GM21423 (cell line): ENCODE data around the gene SLC35G6.
"Not testable (repeated sequence)": the region's sequence is repeated elsewhere in the genome, so short reads cannot be mapped to it uniquely, and the experiment has no call there.

Source experiments
- ATAC-seq: cut with Tn5 transposase; IDR thresholded peaks from one replicate; pipeline ENCODE4 v1.9.1; 2021; ENCODE audit warnings: mild to moderate bottlenecking, moderate library complexity; ENCODE audit not compliant: unreplicated experiment

SLC35G6 gene

DNA sequence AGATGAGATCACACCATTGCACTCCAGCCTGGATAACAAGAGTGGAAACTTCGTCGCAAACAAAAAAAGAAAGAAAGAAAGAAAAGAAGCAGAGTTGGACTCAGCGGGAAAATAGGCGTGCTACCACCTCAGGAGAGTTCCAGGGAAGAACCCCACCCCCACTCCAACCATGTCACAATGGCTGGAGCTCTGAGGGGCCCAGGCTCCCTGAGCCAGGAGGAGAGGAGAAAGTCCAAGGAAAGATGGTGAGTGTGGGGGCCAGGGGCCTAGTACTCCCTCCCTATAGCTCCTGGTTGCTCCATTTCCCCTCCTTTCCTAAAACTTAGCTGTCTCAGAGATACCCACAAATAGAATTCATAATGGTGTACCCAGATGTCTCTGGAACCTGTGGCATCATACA, at the start of gene SLC35G6:
TSS of gene SLC35G6 (plus strand) at position 172 of the 400 bp plus-strand sequence. CDS start at position 243, 71 bp downstream.
- ATAC-seq = not testable (repeated sequence)

DNA sequence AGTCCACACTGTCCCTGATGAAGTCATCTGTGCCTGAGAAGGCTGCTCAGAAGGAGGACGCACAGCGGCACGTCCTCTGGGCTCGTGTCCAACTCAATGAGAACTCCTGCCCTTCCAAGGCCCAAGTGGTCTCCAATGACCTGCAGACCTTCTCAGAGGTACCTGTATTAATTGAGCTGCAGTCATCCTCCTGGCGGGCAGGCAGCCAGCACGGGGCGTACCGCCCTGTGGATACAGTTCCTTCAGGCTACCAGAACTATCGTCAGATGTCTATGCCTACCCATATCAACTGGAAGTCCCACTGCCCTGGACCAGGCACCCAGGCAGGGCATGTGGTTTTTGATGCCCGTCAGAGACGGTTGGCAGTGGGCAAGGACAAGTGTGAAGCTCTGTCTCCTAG, 49.0 kb upstream of the SLC35G6 start:
- no peak for ATAC-seq

DNA sequence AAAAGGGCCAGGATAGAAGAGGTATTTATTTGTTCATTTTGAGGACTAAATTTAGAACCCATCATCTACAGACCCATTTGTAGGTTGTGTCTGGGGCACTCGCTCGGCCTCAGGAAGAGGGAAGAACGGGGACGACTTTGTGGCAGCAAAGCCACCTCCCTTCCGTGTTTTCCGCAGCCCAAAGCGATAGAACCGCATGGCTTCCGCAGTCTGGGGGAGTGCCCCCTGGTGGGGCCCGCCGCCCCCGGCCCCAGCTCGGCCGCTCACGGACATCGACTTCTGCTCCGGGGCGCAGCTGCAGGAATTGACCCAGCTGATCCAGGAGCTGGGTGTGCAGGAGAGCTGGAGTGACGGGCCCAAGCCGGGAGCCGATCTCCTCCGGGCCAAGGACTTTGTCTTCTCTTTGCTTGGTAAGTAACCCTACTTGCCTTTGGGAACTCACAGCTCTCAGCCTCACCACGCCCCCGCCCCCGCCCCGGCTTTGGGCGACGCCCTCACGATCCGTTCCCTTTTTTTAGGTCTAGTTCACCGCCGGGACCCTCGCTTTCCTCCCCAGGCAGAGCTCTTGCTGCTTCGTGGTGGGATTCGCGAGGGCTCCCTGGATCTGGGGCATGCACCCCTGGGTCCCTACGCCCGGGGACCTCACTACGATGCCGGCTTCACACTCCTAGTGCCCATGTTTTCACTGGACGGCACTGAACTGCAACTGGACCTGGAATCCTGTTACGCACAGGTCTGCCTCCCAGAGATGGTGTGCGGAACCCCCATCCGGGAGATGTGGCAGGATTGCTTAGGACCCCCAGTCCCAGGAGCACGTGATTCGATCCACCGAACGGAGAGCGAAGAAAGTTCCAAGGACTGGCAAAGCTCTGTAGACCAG, 45.3 kb upstream of the SLC35G6 start:
- ATAC-seq = peak; percentile 19

DNA sequence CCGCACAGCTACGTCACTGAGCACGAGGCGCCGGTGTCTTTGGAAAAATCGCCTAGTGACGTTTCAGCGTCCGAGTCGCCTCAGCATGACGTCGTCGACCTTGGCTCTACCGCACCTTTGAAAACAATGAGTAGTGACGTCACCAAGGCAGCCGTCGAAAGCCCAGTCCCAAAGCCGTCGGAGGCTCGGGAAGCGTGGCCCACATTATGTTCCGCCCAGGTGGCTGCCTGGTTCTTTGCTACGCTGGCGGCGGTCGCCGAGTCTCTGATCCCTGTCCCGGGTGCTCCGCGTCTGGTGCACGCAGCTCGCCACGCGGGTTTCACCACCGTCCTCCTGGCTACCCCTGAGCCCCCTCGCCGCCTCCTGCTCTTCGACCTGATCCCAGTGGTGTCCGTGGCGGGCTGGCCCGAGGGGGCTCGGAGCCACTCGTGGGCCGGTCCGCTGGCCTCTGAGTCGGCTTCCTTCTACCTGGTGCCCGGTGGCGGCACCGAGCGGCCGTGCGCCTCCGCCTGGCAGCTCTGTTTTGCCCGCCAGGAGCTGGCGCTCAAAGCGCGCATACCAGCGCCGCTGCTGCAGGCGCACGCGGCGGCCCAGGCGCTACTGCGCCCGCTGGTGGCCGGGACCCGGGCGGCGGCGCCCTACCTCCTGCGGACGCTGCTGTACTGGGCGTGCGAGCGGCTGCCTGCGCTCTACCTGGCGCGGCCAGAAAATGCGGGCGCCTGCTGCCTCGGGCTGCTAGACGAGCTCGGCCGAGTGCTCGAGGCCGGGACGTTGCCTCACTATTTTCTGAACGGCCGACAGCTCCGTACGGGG, 44.5 kb upstream of the SLC35G6 start:
- ATAC-seq = peak; percentile 44

DNA sequence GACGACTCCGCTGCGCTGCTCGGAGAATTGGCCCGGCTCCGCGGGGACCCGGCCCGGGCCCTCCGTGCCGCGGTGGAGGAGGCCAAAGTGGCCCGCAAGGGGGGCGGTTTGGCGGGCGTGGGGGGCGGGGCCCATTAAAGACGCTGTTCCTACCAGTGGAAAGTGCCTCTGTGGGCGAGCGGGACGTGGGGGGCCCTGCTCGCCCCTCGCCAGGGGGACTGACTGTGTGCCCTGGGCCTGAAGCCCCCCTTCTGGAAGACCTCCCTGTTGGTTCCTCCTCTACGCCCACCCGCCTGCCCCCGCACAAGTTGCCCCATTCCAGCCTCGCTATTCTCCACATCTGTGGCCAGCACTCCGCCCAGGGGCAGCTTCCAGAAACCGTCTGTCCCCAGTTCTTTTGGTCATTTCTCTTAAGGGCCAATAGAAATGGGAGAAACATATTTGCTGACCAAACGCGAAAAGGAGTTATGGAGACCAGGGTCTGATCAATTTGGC, 43.8 kb upstream of the SLC35G6 start:
- ATAC-seq = no peak

DNA sequence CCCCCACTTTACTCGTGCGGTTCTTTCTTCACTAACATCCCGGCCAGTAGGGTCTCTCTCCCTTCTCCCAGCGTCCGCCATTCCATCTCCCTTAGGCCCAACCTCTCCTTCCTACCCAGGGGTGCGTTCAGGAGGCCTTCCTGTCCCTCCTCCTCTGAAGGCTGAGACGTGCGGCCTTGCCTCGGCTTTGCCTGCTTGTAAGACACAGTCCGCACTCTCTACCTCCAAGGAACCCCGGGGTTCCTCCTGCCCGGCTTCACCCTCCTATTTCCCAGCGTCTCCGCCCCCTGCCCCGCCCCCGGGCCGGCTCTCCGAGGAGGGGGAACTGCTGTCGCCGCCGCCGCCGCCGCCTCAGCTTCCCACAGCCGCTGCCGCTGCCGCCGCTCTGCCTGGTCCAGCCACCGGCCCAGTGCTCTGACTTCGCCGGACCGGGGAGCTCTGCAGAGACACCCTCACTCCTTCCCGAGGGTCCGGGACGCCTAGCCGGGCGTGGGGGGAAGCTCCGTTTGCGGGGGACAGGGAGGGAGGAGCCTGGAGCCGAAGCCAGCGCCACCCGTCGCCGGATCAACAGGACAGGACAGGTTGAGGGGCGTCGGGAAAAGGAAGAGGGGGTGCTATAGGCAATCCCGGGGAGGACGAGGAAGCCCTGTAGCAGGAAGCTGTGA, 43.2 kb upstream of the SLC35G6 start:
- no peak for ATAC-seq

DNA sequence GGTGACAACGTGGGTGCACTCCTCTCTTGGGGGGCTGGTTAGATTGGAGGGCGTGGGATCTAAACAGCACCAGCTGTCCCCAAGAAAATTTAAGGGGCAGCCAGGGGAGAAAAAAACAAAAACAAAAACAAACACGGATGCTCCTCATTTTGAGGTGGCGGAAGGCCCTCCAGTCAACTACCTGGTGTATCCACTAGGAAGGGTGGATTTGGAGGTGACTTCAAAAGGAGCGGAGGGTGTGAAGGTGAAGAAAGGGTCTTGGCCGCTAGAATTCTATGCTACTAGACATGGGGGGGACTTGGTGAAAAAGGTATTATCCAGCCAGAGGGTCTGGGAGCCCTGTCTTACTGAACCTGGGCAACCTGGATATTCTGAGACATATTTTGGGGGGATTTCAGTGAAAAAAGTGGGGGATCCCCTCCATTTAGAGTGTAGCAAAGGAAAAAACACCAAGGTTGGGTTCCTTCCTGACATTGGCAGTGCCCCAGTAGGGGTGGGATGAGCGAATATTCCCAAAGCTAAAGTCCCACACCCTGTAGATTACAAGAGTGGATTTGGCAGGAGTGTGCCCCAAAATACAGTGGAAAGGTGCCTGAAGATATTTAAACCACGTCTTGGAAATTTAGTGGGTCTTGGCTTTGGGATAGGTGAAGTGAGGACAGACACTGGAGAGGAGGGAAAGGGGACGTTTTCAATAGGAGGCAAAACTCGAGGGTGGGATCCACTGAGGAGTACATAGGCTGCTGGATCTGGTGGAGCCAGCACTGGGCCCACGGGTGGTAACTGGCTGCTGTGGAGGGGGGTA, 42.4 kb upstream of the SLC35G6 start:
- no peak for ATAC-seq

DNA sequence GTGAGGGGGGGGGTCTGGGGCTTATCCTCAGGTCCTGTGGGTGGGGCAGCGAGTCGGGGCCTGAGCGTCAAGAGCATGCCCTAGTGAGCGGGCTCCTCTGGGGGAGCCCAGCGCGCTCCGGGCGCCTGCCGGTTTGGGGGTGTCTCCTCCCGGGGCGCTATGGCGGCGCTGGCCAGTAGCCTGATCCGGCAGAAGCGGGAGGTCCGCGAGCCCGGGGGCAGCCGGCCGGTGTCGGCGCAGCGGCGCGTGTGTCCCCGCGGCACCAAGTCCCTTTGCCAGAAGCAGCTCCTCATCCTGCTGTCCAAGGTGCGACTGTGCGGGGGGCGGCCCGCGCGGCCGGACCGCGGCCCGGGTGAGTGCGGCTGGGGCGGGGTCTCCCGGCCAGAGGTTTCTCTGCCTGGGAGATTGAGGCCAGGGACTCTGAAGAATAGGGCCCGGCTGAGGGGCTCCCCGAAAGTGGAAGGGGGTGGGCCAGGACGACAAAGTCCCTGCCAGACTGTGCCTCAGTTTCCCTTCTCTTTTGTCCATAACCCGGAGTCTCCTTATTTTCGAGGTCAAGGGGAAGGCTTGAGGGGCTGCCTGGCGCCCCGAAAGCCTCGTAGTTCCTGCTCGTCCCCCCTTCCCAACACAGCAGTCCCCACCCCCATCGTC, 41.7 kb upstream of the SLC35G6 start, which contains the start of gene FGF11:
TSS of gene FGF11 (plus strand) at position 51 of the 651 bp plus-strand sequence. CDS start at position 160, 109 bp downstream.
- no peak for ATAC-seq

DNA sequence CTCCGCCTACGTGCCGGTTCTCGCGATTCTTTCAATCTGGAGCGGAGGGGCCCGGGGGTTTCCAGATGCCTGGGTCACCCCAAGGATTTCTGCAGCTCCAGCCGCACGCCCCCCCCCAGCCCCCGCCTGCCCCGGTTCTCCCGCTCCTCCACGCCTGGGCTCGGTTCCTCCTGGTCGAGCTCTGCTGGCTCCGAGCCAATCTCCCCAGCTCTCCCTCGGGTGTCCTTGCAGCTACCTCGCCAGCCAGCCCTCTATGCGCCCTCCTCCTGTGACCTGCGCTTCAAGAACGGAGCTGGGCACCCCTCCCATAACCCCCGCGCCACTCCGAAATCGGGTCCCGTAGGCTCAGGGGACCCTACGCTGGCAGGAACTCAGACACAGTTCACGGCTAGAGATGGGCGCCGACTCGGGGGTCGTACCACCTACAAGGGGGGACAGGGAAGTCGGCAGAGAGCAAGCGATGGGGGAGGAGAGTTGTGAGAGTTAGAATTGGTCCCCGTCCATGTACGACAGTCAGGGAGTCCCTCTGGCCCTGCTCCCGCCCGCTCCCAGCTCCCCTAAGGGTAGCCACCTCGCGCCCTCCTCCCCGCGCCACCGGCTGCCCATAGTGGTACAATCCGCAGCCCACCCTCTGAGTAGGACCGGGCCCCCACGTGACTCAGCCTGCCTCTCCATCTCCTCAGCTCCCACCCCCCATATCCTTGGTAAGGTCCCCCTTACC, 41.0 kb upstream of the SLC35G6 start:
- no peak for ATAC-seq

DNA sequence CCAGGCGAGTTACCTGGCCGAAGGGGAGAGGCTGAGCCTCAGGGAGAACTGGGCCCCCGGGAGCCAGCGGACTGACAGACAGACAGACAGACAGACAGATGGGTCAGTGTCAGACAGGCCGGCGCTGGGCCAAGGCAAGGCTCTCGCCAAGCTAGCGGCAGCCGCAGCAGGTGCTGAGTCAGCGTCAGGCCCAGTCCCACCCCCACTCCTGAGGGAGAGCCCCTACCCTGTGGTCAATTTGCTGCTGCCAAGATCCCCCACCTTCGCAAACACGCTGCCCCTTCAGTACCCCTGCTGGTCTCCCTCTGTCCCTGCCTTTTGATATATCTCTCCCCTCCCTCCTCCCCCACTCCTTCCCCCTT, 40.4 kb upstream of the SLC35G6 start:
- no peak for ATAC-seq

DNA sequence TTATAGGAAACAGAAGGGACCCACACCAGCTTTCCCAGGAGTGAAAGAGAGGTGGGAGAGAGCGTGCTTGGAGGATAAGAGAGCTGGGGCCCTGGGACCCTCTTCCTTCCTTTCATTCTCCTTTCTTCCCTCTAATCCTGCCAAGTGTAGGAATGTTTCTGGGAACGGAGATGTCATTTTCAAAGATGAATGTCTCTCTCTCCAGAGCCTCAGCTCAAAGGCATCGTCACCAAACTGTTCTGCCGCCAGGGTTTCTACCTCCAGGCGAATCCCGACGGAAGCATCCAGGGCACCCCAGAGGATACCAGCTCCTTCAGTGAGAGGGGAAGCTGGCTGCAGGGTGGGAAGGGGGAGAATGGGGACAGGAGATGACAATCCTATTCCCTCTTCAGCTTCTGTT, 40.0 kb upstream of the SLC35G6 start:
- no peak for ATAC-seq

DNA sequence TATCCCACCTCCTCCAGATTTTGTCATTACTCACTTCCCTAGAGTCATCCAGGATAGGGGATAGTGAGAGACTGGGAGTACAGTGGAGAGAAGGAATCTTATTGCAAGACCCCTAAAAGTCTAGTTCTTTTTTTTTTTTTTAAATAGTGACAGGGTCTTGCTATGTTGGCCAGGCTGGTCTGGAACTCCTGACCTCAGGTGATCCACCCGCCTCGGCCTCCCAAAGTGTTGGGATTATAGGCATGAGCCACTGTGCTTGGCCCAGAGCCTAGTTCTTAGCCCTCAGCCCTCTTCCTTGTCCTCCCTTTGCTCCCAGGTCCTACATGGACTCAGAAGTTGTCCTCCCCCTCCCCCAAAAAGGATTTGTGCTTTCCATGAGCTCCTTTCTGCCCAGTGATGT, 39.1 kb upstream of the SLC35G6 start:
- ATAC-seq = no peak

DNA sequence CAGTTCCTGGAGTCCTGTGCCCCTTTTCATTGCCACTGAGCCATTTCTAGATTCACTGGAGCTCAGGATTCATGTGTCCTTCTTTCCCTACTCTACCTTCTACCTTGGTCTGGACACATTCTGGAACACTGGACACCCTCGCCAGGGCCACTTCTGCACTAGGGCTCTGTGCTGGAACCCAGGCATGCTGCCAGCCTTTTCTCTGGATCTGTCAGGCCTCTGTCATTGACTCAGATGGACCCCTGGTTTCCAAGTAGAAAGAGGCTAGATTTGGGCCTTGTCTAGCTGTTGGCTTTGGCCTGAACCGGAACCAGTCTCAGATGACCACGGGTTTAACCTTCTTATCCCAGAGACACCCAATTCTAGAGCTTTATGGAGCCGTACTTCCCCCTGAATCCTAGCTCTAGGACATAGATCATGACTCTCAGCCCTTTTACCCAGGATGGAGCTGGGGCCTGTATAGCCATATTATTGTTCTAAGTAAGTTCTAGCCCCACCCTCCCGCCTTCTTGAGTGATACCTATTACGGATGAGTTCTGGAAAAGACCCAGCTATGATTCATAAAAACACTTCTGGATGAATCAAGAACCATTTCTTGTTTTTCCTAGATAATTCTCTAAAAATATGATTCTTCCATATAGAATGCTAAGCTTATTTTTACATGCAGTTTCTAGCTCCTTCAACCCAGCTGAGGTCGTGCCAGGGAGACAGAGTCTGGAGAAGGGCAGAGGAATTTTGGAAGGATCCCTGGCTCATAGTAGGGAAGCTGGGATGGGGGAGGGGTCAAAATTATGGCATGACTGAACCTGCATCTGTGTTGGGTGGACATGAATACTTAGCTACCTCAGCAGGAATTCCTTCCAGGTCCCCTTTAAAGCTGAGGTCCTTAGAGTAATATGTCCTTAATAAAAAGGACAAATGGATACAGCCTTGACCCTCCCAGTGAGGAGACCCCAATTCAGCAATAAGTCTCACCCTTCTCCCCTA, 37.5 kb upstream of the SLC35G6 start:
- no peak for ATAC-seq

DNA sequence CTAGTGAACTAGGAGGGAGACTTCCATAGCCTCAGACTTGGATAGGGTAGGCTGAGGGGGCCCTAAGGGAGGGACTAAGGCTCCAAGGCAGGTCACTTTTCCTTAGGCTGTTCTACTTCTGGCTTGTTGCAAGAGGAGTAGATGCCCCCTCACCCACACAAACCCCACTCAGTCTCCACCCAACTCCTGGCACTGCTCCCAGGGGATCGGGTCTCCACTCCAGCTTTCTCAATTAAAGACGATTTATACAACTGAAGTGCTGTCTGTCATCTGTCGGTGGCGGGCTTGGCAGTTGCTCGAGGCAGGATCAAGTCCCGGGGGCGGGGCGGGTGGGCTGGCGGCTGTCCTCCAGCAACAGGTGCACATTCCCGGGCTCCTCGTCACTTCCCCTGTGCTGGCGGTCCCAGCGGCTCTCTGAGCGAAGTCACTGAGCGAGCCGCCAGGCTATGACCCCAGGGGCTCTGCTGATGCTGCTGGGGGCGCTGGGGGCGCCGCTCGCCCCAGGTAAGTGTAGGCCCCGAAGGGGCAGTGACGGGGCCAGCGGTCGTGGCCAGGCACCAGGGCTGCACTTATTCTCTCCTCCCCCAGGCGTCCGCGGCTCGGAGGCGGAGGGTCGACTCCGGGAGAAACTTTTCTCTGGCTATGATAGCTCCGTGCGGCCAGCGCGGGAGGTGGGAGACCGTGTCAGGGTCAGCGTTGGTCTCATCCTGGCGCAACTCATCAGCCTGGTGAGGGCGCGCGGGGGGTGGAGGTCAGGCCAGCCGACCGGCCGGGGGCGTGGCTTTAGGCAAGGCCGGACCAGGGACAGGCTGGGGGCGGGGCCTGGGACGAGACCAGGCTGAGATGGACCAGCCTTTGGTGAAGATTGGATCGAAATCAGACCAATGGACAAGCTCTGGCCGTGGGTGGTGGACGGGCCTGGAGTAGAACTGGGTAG, 36.3 kb upstream of the SLC35G6 start, which contains the start of gene CHRNB1:
TSS of gene CHRNB1 (plus strand) at position 380 of the 937 bp plus-strand sequence. CDS start at position 447, 67 bp downstream.
- ATAC-seq = no peak

DNA sequence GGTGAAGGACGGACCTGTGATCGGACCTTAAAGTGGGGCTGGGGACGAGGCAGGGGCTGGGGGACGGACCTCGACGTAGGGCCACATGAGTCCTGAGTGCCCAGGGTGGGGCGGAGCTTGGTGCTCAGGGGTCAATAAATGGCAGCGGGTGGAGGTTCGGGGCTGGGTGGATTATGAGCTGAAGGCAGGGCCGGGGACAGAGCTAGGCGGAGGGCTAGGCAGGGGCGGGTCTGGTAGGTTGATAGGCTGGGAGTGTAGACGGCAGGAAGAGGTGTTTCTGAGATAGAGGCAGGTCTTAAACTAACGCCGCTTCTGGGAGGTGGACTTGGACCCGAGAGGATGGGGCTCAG, 35.7 kb upstream of the SLC35G6 start:
- ATAC-seq = no peak

DNA sequence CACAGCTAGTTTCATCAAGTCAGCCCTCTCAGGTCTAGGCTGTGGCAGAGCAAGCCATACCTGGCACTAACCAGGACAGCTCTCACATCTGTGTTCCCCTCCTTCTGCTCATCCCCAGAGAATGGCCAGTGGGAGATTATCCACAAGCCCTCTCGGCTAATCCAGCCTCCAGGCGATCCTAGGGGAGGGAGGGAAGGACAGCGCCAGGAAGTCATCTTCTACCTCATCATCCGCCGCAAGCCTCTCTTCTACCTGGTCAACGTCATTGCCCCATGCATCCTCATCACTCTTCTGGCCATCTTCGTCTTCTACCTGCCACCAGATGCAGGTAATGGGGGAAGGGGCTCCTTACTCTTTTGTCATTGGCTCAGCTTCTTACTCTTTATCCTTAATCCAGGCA, 32.8 kb upstream of the SLC35G6 start:
- ATAC-seq = no peak
